Kidney glomerular epithelial cell (primary cell): ENCODE measurements around the gene SMIM21.

Source experiments
- DNase-seq: peaks from one replicate; lab custom pipeline; 2025; lab: John Stamatoyannopoulos, UW

The SMIM21 gene

GRCh38 chr18:75427603-75428002 is at the start of gene SMIM21:
SMIM21 (minus strand) TSS chr18:75427703; CDS start chr18:75427563, 140 bp downstream.
- DNase-seq: no peak

DNA sequence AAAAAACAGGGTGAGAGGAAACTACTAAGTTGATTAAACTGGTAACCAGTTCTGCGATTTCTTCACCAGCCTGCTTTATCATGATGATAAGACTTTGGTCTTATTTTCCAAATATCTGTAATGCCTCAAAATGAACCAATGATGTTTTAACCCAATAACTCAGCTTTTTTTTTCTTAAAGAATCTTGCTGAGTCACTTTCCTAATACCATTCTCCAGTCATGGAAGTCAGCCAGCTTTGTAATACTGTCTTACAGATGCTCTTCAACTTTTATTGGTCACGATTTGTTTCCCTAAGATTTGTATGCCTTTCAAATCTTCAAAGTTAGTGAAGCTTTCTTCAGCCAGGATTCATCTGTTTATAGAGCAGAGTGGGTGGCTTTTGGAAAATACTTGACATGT is 47.7 kb upstream of the SMIM21 start:
- peak; percentile 33 for DNase-seq

DNA sequence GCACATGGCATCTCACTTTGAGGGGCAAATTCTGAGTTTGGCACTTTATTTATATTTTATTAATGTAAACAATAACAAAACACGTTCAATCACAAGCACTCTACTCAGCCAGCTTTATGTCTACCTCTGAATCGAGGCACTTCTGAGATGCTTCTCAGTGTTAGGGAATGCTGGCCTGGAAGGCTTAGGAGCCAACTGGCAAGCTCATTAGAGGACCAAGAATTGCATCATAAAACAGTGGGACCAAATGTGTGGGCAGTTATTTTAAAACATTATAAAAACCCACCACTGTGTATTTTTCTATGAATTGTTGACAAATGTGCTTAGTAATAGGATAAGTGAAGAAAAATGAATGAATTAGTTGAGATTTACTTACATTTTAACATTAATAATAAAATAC is 46.8 kb upstream of the SMIM21 start:
- no peak for DNase-seq

GRCh38 chr18:75473316-75473715 is 45.8 kb upstream of the SMIM21 start:
- DNase-seq: no peak

GRCh38 chr18:75472906-75473305 is 45.4 kb upstream of the SMIM21 start:
- DNase-seq: no peak

GRCh38 chr18:75472396-75472795 is 44.9 kb upstream of the SMIM21 start:
- DNase-seq: no peak

DNA sequence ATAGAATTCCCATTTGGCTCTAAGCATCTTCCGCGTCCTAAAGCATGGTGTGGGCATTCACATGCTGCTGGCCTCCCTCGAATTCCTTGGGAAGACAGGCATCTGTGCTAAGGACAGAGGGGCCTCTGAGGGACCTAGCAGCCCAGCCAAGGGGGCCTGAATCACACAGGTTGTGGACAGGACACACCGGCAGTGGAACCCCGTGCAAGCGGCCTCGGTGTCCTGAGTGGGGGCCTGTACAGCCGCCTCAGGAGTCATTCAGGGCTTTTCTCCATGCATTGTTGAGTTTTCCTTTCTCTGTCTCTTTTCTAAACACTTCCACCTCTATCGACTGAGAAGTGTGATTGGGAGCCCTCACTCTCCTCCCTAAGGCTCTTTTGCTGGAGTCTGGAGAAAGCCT is 44.3 kb upstream of the SMIM21 start:
- DNase-seq: no peak

GRCh38 chr18:75467851-75468250 is 40.3 kb upstream of the SMIM21 start:
- no peak for DNase-seq

GRCh38 chr18:75467281-75467795 is 39.8 kb upstream of the SMIM21 start:
- DNase-seq: no peak

DNA sequence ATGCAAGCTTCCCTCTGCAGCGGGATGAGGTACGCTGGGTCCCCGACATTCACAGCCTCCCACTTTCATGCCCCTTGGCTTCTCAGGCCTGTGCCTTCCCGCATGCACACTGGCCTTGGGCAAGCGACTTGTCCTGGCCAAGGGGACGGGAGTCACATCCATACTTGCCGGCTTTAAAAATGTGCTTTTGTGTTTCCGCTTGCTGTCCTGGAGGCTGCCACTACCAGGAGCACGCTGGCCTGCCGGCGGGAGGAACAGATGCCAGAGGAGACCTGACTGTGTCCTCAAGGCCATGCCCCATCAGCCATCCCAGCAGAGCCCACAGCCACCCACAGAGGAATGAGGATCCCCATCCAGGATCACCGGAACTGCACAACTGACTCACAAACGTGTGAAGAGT is 36.9 kb upstream of the SMIM21 start:
- no peak for DNase-seq

DNA sequence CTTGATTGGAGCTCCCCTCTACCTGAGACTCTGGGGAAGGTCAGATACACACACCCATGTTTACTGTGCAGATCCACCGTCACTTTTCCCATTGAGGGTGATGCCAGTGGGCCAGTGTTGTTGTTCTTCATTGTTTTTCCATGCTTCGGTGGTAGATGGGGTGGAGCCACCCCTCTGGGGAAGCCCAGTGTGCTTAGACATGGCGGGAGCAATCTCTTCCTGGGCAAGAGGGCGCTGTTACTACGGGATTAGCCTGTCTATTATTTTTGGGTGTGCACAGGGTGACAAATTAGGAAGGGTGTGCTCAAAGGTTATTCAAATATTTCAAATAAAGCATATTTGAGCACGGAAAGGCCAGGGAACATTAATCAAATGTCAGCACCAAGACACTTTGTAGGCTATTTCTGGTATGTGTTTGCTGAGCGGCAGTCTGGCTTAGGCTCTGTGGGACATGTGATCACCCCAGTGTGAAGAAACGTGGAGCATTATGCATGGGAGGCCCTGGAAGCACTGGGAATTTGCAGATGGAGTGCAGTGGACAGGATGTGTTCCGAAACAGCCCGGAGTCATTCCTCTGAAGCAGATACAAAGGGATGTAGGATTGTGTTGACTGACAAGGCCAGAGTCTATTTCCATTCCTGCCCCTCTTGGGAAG is 34.8 kb upstream of the SMIM21 start:
- DNase-seq: no peak

- no peak for DNase-seq
Observed at GRCh38 chr18:75456199-75456631, 28.7 kb upstream of the SMIM21 start.

GRCh38 chr18:75455249-75456198 is 28.0 kb upstream of the SMIM21 start:
- DNase-seq: no peak

- no peak for DNase-seq
Observed at GRCh38 chr18:75454022-75454795, 26.7 kb upstream of the SMIM21 start.

DNA sequence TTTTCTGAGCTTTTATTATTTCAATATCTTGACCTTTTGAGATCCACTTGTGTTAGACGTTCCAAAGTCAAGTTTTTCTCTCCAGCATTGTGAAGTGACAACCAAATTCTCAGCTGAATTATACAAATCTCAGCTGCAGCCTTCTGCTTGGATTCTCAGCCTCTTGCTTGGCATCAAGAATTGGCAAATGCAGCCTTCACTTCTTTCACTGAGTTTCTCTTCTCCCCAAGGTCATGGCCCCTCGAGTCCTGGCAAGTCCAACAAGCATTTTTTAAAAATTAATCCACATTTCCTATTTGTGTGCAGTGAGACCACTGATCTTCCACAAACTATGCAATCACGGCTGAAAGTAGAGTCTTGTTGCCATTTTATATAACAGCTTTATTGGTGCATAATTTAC is 23.4 kb upstream of the SMIM21 start:
- no peak for DNase-seq

DNA sequence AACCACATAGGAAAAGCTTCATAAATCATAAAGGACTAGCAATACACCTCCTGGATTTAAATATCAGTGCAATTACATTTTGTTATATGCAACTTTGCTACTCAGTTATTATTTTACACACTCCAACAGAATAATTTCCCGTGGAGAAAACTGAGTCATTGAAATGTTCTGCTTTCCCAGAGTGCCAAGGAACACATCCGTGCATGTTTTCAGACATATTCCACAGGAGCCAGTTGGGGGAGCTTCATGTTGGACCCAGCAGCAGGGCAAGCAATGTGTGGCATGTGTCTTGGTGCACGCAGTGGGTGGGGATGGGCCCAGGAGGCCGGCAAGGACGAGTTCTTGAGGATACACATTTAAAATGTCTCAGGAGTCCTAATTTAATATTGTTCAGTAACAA is 14.4 kb upstream of the SMIM21 start:
- no peak for DNase-seq

DNA sequence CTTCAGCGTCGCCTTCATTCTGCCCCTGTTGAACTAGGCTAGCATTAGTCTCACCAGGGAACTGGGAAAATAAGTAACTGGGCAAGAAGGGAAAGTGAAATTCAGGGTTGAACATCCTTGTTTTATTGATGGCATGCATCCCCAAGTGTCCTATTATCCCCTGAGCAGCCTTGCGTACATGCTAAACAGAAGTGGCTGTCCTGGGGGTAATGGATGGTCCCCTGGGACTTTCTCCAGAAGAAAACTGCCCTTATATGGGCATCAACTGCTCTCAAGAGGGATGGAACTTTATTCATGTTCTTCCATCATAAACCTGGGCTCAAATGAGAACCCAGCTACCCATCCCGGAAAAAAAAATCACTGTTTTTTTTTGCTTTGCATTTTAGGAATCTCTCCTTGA is 11.8 kb upstream of the SMIM21 start:
- DNase-seq: no peak

DNA sequence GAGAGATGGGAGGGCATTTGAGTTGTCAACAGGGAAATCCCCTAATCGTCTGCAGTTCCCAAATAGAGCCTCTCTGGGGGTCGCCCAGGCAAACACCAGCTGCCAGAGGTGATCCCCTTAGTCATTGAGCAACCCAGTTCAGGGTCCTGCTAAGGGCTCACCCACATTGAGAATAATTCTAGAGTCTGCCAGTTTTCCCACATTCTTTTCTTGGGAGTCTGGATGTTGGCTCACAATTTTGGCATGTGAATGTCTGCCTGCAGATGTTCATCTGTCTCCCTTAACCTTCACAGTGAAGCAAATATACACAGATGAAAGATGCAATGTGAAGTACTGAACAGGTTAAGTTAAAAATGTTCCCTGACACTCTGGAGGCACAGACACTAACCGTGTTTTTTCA is 11.4 kb upstream of the SMIM21 start:
- no peak for DNase-seq

DNA sequence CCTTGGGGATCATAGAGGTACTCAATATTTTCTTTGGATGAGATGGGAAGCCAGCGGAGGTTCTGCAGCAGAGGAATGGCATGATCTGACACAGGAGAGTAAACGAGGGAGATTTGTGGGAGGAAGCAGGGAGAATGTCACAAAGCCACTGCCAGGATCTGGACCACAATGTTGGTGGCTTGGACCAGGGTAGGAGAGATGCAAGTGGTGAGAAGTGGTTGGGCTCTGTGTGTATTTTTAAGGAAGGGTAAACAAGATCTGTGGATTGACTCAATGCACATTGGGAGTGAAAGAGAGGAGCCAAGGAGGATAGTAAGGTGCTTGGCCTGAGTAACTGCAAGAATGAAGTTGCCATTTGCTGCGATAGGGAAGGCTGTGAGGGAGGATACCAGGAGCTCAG is 10.5 kb upstream of the SMIM21 start:
- no peak for DNase-seq

- DNase-seq: no peak
Observed at GRCh38 chr18:75433098-75433497, 5.6 kb upstream of the SMIM21 start.

- DNase-seq: no peak
Observed at GRCh38 chr18:75429975-75430374, 2.5 kb upstream of the SMIM21 start.

- DNase-seq: no peak
Observed at GRCh38 chr18:75428490-75428889, 987 bp upstream of the SMIM21 start.
